HG03378 (cell line): ENCODE measurements around the gene SHISA8.
"Not testable (repeated sequence)": the region's sequence is repeated elsewhere in the genome, so short reads cannot be mapped to it uniquely, and the experiment has no call there.

Source experiments
- ATAC-seq: cut with Tn5 transposase; IDR thresholded peaks from one replicate; pipeline ENCODE4 v1.9.1; 2021; ENCODE audit warnings: mild to moderate bottlenecking, moderate library complexity; ENCODE audit not compliant: unreplicated experiment

Gene SHISA8

DNA sequence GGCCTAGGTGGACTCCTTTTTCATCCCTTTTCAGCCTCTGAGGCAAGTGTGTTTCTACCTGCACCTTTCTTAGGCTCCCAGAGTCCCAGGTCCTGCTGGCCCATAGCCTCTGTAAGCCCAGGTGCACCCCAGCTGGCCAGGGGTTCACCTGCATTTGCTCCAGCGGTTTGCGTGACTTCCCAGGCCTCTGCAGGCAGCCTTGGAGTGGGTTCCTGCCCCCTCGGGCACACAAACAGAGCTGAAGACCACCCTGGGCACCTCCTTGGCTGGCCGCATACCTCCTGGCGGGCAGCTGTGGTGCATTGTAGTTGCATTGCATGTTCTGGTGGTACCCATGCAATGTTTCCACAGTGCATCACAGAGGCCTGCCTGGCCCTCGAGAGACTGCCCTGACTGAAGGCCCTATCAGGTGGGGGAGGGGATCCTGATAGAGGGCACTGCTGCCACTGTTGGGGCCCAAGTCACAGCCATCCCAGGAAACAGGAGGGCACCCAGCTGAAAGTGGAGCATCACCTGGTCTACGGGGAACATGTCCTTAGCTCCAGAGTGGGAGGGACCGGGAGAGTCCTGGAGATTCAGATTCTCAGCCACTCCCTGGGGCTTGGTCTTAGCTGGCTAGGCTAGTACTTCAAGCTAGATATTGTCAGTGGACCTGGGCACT, 14.1 kb downstream of the SHISA8 start:
- ATAC-seq, result no peak

DNA sequence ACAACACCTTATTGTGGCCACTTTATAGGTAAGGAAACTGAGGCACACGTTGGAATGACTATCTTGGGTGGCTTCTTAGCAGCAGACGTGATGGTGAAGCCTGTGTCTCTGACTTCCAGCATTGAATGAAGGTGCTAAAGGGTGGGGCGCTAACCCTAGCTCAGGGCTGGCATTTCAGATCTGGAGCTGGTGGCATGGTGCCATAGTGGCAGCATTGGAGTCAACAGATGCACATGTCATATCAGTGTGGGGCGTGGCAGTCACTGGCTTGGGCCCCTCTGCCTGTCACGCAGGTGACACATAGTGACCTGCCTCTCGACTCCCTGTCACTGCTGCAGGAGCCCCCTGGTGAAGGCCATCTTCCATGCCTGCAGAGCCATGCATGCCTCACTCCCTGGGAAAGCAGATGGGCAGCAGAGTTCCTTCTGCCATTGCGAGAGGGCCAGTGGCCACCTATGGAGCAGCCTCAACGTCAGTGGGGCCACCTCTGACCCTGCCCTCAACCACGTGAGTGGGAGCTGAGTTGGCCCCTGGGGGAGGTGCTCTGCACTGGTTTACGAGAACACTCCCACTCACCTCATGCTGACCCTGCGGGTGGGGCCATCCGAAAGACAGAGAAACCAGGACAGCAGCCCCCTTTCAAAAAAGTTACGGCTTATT, 14.8 kb downstream of the SHISA8 start:
- ATAC-seq, result no peak

DNA sequence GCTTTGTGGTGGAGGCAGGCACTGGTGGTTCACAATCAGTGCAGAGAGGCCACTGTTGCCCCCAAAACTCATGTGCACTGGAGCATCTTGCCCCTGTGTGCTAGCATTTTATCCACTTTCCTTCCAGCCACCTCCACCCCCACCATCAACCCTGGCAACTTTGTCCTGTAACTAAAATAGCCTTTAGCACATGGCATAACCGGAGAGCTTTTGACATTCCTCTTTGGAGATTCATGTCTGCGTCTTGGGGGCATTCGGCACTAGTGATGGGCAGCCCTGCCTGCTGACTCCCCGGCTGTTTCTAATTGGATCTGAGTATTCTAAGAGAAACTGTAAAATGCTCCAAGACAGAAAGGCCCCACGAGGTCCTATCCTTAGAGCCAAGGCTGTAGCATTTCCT, 15.8 kb downstream of the SHISA8 start:
- ATAC-seq, result no peak

DNA sequence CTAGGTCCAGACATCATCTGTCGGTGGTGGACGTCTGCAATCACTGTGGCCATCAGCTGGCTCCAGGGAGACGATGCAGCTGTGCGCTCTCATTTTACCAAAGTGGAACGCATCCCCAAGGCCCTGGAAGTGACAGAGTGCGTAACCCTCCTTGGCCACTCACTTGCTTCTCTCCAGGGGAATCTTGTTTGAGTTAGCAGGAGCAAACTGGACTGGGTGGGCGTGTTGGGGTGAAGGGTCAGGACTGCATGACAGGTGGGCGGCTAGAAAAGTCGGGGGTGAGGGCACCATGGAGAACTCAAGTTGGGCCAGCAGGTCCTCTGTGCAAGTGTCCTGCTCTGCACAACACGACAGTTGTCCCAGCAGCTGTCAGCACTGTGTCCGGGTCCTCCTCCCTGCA, 16.2 kb downstream of the SHISA8 start:
- ATAC-seq, result no peak

DNA sequence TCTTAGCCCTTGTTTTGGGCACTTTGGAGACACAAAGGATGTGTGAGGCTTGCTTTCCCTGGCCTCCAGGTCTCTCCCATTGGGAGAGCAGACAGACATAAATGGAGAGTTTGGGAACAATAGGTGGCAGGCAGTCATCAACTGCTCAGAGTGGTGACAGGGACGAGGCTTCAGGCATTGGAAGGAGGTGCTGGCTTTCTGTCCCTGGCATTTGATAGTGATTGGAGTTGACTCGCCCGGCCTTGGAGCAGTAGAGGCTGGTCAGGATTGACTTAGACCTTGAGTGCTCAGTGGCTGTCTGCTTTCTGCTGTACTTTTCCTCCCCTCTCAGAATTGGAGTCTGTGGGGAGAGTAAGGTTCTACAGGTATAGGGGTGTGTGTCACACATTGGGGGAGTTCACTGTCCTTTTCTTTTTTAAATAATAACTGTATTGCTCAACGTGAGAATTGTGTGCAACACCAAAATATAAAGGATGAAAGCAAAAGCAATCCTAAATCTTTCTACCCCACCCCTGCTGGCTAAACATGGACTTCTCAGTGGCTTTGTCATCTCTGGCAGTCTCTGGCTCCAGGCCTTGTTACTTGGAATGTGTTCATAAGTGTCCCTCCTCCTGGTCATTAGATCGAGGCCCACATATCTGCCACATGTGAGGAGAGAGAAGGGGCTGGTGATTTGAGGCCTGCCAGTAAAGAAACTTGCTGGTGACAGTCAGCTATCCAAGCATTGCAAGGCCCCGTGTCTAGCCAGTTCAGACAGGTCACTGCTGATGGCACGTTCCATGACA, 21.1 kb downstream of the SHISA8 start:
- no peak for ATAC-seq

DNA sequence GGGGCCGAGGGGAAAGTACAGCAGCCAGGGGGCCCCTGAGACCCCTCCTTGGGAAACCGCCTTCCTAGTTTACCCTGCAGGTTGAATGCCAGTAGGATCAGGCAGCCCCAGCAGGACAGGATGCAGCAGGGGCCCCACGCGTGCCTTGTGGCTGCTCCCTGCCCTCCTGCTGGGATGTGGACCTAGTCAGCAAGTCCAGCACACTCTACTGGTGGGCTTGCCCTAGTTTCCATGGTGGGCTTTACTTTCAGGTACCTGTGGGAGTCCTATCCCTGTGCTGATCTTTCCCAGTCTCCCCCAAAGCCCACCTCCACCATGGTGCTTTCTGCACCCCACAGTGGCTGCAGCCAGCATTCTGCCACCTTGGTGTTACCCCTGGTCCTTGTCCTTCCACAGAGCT, 22.2 kb downstream of the SHISA8 start:
- no peak for ATAC-seq

DNA sequence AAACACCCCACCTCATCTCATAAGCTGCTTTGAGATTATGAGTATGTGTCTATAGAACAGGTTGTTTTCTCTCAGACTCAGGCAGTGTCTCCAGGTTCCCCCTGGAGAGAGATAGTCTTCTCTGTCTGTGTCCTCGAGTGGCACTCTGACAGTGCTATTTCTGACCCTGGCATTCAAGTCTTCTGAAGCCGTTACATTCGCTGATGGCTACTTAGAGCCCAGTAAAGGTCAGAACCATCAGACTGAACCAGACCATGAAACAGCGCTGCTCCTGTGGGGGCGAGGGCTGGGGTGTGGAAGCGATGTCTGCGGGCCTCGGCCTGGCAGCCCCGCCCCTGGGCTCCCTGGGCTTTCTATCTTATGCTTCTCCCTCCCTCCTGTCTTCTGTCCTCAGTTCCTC, 23.5 kb downstream of the SHISA8 start:
- no peak for ATAC-seq

DNA sequence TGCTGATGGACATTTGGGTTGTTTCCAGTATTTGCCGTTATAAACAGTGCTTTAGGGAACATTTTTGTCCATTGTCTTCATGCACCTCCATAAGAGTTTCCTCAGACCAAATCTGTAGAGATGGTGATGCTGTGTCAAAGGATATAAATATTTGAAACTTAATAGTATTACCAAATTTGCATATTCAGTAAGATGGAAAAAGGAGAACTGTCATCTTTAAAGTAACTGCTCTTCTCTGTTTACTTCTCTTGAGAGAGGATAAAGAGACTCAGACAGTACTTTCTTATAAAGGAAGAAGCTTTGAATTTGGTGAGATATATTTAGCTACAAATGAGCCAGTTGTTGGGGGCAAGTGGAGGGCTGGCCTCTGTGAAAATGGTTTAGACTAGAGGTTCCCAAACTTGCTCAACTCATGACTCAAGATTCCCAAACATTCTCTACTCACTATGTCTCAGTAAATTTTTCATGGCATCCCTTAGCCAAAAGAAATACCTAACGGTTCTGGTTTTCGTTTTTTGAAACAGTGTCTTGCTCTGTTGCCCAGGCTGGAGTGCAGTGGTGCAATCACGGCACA, 26.2 kb downstream of the SHISA8 start:
- no peak for ATAC-seq

DNA sequence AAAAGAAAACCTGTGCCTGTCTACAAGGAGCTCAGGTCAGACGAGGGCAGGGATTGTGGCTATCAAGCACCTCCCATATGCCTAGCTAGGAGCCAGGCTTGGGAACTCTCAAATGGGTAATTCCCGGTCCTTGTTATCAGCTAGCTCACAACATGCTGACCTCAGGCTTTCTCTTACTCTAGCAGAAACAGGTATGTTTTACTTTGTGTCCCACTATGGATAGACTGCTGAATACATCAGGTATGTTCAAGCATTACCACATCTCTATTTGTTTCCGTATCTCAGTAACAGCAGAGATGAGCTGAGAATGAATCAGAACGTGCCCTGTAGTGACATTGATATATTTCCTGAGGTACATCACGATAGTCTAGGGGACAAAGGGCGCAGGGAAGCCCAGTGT, 29.4 kb downstream of the SHISA8 start:
- ATAC-seq, result no peak

DNA sequence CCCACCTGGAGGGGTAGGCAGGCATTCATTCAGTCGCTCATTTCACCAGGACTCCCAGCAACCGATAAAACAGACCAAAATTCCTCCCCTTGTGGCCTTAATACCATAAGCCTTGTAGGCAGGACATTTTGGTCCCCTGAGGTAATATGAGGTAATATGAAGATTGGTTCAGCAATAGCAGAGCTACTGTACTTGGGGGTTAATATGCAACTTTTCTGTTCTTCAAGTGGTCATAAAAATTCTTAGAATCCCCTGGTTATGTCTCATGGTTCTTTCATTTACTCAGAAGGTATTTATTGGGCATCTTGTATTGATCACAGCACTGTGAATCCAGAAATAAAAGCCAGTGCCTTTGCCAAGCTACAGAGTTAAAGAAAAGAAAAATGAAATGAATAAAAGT, 29.8 kb downstream of the SHISA8 start:
- ATAC-seq, result no peak

DNA sequence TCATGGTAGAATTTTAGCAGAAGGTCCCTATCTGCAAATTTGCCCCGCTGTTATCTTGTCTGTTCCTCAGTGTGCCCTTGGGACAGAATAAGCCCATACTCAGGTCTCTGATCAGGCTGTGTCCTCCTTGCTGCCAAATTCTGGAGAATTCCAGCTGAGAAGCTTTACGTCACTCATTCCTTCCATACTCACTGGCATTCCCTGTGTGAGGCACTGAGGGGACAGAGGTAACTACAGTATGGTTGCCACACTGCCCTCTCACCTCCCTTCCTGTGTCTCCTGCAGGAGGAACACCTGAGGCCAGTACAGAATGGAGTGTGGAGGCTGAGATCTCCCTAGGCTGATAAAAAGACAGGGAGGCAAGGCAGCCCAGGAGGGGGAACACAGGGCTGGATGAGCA, 31.5 kb downstream of the SHISA8 start:
- no peak for ATAC-seq

DNA sequence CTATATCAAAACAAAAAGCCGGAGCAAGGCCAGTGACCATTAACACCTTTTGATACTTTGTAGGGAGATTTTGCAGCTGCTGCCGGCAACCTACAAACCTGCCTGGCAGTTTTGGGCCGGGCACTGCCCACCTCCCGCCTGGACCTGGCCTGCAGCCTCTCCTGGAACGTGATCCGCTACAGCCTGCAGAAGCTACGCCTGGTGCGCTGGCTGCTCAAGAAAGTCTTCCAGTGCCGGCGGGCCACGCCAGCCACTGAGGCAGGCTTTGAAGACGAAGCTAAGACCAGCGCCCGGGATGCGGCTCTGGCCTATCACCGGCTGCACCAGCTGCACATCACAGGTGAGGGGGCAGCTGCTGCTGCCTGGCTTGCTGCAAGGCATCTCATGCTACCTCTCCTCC, 34.2 kb downstream of the SHISA8 start:
- no peak for ATAC-seq

DNA sequence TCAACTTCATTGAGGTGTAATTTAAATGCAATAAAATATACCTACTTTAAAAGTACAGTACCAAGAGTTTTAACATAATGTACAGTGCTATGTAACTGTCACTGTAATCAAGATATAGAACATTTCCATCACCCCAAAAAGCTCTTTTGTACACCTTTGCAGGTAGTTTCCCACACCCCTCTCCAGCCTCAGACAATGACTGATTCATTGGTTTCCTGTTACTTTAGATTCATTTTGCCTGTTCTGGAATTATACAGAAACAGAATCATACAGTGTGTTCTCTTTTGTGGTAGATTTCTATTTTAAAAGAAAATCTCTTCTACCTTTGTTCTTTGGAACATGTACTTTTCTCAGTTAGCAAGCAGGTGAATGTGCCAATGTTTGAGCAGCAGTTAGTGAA, 38.2 kb downstream of the SHISA8 start:
- ATAC-seq, result no peak

DNA sequence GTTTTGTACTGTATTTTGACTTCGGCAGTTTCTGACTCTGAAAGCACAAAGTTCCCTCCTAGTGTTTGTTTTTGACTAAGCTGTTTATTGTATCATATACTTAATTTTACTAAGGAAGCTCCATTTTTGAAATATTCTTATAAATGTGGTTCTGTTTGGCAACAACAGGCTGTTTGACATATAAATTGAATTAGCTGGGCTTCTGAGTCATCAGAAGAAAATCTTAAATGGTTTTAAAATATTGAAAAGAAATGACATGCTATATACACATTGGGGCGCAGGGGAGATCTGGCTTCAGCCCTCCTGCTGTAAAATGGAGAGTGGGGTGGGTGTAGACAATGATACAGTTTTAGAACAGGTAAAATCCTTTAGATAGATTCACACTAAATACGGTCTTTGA, 38.6 kb downstream of the SHISA8 start:
- ATAC-seq, result no peak

DNA sequence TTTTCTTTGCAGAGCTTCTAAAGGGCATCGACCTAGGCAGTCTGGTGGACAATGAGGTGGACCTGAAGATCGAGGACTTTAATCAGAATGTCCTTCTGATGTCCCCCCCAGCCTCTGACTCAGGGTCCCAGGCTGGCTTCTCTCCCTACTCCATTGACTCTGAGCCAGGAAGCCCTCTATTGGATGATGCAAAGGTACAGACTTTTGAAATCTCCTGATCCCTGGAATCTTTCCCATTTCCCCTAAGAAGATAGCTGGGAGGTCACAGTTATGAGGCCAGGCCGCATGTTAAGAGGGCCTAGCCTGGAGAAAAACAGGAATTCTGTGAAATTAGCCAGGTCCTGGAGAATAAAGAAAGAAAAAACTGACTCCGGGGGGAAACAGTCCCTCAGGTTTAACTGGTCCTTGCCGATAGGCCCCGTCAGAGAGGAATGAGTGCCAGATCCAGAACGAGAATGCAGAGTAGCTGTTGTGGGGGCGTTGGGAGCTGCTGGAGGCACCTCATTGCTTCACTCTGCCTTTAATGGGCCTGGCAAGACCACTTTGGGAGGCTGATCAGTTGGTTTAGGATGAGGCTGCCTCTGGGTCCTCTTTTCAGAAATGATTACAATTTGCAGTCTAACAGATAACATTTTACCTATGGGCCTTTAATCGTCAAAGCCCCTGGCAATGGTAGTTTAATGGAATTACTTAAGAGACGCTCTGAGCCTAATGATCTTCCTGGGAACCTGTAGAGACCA, 39.2 kb downstream of the SHISA8 start:
- no peak for ATAC-seq

DNA sequence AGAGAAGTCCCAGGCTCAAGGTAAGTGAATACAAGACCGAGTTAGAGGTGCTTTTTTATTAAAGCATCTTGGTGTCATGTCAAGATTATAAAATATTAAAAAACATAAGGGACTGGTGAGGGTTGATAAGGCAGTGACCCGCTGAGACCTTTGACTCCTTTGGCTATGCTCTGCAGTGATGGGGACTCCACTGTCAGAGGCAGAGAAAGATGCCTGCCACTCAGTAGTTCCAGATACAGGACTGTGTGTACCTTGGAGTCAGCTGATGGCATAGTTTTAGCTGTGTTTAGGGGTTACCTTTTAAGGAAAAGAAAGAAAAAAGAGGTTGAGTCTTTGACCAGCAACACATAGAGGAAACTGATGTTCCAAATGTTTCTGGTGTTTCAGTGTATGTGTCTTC, 40.8 kb downstream of the SHISA8 start:
- ATAC-seq, result no peak

DNA sequence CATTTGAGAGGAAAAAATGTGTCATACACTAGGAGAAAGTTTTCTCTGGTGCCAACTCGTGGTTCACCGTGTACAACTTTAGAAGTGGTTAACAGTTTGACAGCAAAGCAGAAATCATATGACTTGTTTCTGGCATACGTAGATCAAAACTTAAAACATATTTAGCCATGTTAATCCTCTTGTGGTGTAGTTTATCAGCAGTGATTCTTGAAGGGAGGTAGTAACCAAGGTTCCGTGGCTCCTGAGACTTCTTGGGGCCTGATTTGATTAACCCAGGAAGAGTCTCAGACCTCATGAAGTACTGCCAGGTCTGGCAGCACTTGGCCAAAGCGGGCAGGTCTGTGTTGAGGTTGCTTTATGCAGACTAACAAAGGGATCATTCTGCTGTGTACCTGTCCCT, 41.5 kb downstream of the SHISA8 start:
- no peak for ATAC-seq

DNA sequence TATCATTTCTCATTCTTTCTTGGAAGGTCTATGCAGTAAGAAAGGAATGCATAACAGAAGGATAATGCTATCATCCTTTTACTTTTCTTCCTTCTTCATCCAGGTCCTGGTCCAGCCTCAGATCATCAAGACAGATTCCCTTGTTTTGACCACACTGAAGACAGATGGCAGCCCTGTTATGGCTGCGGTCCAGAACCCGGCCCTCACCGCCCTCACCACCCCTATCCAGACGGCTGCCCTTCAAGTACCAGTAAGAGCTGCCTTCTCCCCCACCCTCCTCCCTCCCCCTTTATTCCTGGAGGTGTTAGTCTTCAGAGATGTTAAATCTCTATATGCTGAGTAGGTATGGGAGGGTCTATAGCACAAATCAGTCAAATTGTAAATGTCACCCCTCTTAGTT, 44.1 kb downstream of the SHISA8 start:
- no peak for ATAC-seq

DNA sequence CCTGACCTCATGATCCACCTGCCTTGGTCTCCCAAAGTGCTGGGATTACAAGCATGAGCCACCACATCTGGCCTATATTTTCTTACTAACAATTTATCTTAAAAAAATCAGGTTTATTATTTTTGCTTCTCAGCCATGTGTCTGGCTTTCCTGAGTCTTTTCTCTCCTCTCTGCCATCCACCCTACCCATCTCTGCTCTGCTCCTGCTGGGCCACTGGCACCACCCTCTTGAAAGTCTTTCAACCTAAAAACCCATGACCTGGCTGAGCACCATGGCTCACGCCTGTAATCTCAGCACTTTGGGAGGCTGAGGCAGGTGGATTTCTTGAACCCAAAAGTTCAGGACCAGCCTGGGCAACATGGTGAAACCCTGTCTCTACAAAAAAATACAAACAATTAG, 44.8 kb downstream of the SHISA8 start:
- not testable (repeated sequence) for ATAC-seq

DNA sequence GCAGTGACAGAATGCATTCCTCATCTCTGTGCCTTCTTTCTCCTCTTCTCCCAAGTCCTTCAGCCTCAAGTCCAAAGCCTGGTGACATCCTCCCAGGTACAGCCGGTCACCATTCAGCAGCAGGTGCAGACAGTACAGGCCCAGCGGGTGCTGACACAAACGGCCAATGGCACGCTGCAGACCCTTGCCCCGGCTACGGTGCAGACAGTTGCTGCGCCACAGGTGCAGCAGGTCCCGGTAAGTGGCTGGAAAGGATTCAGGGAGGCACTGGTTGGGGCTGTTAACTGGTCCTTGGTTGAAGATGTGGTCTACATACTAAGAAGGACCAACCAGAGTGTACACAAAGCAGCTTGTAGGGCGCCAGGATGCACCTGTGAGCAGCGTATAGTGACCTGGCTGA, 46.3 kb downstream of the SHISA8 start:
- no peak for ATAC-seq

DNA sequence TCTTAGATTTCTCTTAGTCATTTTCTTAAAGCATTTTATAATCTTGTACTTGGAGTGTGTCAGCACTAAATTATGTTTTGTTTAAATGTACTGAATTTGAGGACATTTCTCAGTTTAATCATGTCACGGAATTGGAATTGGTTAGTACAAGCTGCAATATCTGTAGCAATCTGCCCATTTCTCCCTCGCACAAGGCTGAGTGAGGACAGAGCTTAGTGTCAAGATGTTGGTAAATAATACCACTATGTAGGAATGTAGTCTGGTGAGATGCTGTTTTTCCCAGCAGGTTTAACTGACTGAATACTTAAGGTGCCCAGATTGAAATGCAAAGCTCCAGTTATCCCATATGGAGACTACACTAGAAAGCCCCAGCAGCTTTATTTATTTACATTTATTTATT, 51.4 kb downstream of the SHISA8 start:
- ATAC-seq, result no peak
